ENCODE data around the gene GP2.
"Not testable (repeated sequence)": the region's sequence is repeated elsewhere in the genome, so short reads cannot be mapped to it uniquely, and the experiment has no call there.

The GP2 gene

GRCh38 chr16:20323591-20324117 is 3.7 kb downstream of the GP2 start:
- DNase-seq: peak; percentile 35

GRCh38 chr16:20322696-20323095 is 4.6 kb downstream of the GP2 start:
- no peak for DNase-seq

- DNase-seq: no peak
Observed at GRCh38 chr16:20321671-20322070, 5.6 kb downstream of the GP2 start.

GRCh38 chr16:20321051-20321450 is 6.3 kb downstream of the GP2 start:
- not testable (repeated sequence) for DNase-seq

- DNase-seq: no peak
Observed at GRCh38 chr16:20320592-20320991, 6.7 kb downstream of the GP2 start.

GRCh38 chr16:20320178-20320577 is 7.1 kb downstream of the GP2 start:
- DNase-seq: no peak

- DNase-seq: no peak
Observed at GRCh38 chr16:20319406-20319805, 7.9 kb downstream of the GP2 start.

GRCh38 chr16:20318437-20318836 is 8.9 kb downstream of the GP2 start:
- DNase-seq: no peak

GRCh38 chr16:20318006-20318405 is 9.3 kb downstream of the GP2 start:
- DNase-seq: no peak

GRCh38 chr16:20317117-20317516 is 10.2 kb downstream of the GP2 start:
- DNase-seq: no peak

GRCh38 chr16:20316715-20317114 is 10.6 kb downstream of the GP2 start:
- no peak for DNase-seq

- no peak for DNase-seq
Observed at GRCh38 chr16:20315764-20316163, 11.5 kb downstream of the GP2 start.

- DNase-seq: no peak
Observed at GRCh38 chr16:20314575-20314974, 12.7 kb downstream of the GP2 start.

GRCh38 chr16:20313741-20314140 is 13.6 kb downstream of the GP2 start:
- DNase-seq: no peak

GRCh38 chr16:20312536-20313095 is 14.7 kb downstream of the GP2 start:
- DNase-seq: not testable (repeated sequence)

- no peak for DNase-seq
Observed at GRCh38 chr16:20311548-20311947, 15.8 kb downstream of the GP2 start.

GRCh38 chr16:20310421-20311395 is 16.6 kb downstream of the GP2 start:
- DNase-seq: no peak

GRCh38 chr16:20309786-20310185 is 17.5 kb downstream of the GP2 start:
- DNase-seq: no peak

GRCh38 chr16:20308801-20309590 is 18.3 kb downstream of the GP2 start:
- no peak for DNase-seq

- DNase-seq: no peak
Observed at GRCh38 chr16:20308266-20308665, 19.0 kb downstream of the GP2 start.

GRCh38 chr16:20307791-20308190 is 19.5 kb downstream of the GP2 start:
- no peak for DNase-seq

GRCh38 chr16:20307240-20307671 is 20.1 kb downstream of the GP2 start:
- DNase-seq: no peak

- no peak for DNase-seq
Observed at GRCh38 chr16:20306401-20306800, 20.9 kb downstream of the GP2 start.

Measured in NCI-H2029 (cell line).